NCI-H2029 (cell line): ENCODE measurements around the gene CABCOCO1.
"Not testable (repeated sequence)": the region's sequence is repeated elsewhere in the genome, so short reads cannot be mapped to it uniquely, and the experiment has no call there.

Experiments used
- DNase-seq: peaks from one replicate; lab custom pipeline; 2025; lab: John Stamatoyannopoulos, UW

CABCOCO1 gene

DNA sequence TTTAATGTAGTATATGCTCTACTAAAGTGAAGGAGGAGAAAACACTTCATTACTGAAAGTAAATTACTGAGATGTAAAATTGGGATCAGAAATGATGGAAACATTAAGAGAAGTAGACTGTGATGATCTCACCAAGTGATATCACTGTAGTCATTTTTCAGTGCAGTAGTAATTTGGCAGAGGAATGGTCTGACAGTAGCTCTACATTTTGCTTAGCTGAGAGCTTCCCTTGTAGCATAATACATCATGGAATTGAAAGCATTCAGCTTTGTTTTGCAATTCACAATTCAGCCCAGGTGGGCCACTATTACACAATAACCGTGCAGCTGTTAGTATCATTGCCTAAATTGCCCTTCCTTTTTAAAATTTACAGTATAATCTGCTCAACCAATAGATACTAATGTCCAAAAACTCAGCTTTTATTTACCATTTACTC, 19.4 kb upstream of the CABCOCO1 start:
- DNase-seq: no peak

DNA sequence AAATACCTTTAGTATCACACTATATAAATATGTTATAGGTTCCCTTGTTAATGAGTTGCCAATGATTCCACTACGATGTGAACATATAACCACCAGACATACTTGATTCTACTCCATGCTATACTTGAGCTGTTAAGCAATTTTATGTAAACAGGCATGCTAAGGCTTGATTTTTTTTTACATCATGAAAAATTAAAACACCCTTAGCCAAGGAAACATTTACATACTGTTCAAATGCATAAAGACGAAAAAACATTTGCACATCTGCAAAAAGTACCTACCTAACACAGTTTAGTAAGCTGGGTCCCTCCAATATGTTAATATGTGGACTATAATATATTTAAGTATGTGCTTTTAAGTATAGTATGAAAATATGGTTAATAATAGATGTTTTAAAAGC, 9.0 kb upstream of the CABCOCO1 start:
- no peak for DNase-seq

DNA sequence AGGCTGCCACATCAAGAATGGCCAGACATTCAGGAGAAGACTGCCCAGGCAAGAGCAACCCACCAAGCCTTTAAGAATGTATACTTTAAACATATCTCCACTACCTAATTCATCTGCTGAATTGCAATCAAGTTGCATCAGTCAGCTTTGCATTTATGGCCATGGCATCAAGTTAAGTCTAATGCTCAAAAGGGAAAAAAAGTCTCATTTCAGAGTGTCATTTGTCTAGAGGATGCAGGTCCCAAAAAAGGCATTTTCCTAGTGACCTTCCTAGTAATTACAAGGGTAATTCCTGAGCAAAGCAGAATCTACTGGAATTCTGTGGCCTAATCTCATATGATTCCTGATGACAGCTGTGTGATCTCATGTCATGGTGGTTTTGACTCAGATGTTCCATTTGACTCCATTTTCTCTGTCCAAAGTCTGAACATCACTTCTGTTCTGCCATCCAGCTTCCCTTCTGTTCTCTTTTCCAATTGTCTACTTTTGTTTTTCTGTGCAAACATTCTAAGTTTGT, 7.3 kb upstream of the CABCOCO1 start:
- DNase-seq: no peak

DNA sequence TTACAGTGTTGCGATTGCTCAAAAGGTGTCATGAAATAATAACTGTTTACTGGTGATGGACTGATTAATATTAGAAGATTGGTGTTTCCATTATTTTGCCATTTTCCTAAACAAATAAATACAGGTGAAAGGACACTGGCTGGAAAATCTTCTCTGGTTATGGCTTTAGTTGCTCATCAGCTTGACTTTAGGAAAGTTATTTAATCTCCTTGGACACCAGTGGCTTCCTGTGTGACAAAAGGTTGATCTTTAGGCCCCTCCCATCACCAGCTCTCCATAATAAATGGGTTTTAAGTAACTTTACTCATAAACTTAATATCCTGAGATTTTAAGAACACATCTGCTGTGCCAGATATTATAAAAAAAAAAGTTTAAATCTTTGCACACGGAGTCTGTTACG, 737 bp downstream of the CABCOCO1 start:
- DNase-seq: no peak

DNA sequence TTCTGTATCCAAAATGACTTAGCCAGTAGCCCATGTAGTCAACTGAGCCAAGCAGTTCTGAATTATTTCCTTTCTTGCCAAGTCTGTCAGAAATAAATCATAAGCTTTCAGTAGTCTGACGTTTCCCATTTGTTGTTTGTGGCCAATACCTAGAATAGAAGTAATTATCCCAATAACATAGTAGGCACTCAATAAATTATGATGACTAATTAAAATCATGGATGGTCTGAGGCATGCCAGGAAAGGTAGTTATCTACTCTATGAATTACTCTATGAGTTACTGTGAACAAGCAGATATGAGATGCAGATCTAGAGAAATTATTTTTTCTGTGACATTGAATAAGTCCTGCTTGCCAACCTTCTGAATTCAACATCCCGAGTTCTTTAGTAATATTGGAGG, 2.3 kb downstream of the CABCOCO1 start:
- no peak for DNase-seq

DNA sequence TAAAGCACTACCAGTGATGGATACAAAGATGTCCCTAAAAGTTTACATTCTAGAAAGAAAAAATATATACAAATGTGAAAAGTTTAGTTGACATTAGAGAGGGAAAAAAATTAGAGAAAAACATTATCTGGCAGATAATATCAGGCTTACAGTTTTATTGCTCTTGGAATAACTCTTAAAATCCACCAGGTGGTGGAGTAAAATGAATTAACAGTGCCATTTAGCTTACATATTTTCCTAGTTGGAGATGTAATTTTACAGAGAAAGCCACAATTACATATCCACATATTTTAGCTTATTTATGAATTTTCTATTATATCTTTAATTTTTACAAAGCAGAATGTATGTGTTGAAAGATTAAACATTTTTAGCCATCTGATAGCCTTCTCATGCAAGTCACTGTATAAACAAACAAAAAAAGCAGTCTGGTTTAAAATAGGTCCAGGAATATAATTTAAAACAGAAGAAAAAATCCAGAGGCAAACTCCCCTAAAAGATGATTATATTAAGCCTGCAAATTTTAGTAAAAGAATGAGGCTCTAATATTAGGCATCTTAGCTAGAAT, 6.5 kb downstream of the CABCOCO1 start:
- no peak for DNase-seq

DNA sequence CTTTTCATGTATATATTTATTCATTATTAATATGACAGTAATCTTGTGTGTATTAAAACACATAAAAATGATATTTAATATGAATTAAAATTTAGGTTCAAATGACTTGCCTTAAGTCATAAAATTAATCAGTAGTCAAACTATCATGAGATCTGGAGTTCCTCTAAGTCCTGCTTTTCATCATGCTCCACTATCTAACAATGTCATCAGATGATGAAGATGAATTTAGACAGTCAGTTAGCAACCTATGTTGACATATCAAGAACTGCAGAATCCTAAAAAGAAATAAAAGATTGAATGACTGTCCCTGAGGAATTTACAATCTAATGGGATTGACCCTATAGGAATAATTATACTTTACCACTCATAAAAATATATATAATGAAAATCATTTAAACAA, 7.1 kb downstream of the CABCOCO1 start:
- no peak for DNase-seq

DNA sequence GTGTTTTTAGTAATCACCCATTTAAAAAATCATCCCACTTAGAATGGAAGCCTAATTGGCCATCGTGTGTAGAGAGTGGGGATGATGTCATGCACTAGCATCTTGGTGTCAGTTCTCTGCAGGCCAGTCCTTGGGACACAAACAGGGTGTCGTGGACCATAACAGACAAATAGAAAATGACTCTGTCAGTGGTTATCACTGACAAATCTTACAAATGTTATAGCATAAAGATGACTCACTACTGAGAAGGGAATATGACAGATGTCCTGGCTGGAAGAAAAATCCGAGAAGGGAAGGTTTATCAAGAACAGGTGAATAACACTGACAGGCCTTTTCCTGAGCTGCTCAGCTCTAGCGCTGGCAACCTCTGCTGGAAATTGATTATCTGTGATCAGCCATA, 10.6 kb downstream of the CABCOCO1 start:
- no peak for DNase-seq

DNA sequence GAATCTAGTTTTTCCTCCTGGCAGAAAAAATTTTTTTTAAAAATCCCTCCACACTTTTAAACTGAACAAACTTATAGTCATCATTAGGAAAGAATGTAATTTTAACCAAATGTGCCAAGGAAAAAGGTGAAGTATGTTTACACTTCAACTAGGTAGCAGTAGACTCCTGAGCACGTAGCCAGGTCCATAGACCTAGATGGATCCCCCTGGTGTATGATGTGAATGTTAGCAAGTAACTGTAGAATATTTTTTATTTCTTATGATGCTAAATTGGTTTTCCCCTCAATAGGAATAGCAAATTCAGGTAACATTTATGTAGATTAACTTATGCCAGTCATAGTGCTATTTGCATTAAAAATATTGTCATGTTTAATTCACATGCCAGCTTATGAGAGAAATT, 19.6 kb downstream of the CABCOCO1 start:
- DNase-seq: no peak

DNA sequence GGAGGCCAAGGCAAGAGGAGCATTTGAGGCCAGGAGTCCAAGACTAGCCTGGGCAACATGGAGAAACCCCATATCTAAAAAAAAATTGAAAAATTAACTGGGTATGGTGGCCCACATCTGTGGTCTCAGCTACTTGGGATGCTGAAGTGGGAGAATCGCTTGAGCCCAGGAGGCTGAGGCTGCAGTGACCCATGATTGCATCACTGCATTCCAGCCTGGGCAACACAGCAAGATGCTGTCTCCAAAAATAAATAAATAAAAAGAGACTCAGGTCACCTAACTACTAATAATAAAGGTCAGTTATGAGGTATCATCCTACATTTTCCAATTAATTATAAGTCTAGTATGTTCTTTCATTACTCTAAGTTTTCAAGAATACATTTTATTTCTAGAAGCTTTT, 20.6 kb downstream of the CABCOCO1 start:
- no peak for DNase-seq

DNA sequence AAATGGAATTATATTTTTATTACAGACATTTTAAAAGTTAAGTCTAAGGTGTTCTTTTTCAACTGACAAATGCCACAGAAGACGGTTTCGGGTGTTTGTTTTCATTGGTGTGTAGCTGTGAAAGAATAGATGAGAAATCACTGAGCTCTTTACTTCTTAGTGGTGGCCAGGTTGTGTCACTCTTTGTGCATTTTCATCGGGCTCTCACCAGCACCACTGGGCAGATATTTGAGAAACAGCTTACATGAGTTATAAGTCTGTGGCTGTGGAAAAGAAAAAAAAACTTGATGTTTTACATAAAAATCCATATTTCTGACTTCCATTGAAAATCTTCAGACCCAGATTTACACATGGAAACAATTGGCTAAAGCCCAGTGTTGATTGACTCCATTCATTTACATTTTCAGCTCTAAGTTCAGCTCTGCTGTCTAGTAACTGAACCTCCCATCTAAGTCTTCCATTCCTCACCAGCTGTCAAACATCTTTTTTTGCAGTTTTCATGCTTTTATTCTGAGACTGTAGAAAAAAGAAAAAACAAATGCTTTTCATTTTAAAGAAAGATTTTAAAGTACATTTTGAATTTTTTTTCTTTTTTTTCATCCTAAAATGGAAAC, 22.3 kb downstream of the CABCOCO1 start:
- DNase-seq: no peak

DNA sequence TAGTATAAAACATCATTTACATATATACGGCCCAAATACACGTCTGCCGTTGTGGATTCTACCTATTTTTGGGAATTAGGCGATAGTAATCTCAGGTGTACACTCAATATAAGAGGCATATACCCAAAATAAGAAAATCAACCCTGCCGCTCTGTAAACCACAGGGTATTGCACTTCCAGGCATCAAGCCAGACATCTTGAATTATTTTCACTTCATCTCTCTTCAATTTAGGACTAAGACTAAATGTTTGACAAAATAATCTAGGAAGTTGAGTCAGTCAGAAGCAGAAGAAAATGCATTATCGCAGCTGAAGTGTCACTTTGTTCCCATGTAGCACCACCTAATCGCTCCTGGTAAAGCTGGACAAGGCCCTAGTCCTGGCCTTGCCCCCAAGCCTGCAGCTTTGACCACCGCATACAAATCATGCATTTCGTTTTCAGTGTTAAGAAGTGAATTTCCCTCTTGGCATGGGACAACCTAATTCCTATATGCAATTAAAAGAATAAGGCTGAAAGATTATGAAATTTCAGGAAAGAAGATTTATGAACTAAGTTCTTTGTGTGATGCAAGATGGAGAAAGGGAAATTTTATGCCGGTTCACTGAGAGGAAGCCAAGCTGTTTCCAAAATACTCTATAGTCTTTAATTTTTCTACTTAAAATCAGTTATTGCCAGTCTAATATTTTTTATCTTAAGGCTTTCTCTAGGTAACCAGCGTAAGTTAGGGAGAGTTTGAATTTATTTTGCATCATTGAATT, 26.0 kb downstream of the CABCOCO1 start:
- no peak for DNase-seq

DNA sequence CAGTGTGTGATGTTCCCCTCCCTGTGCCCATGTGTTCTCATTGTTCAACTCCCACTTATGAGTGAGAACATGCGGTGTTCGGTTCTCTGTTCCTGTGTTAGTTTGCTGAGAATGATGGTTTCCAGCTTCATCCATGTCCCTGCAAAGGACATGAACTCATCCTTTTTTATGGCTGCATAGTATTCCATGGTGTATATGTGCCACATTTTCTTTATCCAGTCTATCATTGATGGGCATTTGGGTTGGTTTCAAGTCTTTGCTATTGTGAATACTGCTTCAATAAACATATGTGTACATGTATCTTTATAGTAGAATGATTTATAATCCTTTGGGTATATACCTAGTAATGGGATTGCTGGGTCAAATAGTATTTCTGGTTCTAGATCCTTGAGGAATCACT, 28.9 kb downstream of the CABCOCO1 start:
- not testable (repeated sequence) for DNase-seq

DNA sequence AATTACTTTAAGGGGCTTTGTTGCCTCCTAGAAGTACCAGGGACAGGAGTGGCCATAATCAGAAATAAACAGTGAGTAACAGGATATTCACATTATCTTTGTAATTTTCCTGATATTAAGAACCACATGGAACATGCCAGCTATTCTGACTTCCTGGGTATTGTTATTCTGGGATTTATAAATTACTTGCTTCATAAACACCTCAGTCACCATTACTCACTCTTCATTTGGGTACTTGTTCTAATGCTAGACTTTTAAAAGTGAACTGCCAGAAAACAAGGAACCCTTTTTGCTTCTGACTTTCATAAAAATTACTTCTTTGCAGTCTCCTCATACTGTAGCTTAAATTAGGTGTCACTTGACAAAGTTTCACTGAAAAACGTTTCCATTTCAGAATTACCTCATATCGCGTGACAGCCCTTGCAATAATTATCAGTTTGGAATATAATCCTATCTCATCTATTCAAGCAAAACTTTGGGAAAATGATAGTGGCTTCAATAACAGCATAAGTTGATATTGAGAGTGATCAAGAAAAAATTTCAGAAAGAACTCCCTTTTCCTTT, 29.8 kb downstream of the CABCOCO1 start:
- DNase-seq: no peak

DNA sequence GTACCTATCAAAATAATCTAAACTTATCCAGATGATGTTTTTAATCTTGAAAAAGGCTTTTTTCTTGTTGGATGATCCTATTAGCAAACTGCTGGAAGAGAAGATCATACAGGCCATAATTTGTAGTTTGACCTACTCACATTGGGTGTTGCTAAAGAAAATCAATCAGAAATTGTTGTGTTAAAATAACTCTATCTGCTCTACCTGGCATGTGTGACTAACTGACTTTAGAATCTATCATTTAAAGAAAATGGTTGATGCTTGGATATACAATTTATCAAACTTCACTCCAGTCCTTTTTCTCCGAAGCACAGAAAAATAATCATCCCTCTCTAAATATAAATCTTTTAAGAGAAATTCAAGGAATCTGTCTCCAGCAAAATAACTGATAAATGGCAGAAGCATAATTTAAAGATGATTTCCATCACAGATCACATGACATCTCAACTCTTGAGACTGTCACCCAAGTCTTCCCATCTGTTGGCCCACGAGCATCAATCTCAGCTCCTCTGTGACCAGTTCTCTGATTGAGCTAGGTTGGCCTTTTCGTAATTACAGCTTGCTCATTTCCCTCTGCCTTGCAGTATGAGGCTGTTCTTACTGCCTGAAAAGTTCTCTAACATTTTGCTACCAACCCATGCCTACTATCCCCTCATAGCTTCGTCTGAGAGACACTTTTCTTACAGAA, 36.4 kb downstream of the CABCOCO1 start:
- no peak for DNase-seq

DNA sequence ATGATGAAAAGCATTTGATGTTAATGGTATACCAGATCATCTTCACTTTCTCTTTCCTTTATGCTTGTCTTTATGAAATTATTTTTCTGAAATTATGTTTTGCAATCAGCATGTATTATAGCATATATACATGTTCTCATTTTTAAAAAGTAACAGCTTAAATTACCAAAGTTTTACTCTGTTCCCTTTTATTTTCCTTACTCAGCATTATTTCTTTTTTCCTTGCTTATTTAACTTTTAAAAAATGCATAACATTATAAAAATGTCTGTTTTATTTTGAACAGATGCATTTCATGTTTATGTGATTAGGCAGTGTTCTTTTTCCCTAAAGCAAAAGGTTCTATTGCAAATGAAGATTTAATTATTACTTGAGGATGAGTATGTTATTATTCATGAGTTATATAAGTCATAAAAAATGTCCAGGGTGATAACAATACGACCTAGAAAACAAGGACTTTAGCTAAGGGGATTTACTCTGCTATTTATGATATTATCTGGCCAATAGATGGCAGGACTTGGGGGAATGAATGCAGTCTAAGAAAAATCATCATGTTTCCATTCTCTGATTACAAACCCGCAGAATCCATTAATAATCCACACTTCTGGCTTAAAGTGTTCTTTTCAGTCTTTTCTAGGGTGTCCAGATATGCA, 38.5 kb downstream of the CABCOCO1 start:
- DNase-seq: no peak

DNA sequence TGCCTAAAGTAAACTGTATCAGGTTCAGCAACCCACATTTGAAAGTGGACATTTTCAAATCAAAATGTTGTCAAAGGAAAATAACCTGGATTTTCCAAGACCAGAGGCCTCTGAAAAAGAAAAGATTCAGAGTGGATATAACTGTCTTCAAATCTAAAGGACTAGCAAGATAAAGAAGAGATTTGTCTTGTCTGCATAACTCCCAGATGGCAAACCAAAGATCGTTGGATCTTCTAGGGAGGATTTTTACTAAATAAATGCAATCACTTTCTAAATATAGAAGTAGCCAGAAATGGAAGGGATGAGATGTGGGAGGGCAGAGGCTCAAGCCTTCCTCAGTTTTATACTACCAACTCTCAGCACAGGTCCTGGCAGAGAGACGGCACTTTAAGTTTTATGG, 39.0 kb downstream of the CABCOCO1 start:
- no peak for DNase-seq

DNA sequence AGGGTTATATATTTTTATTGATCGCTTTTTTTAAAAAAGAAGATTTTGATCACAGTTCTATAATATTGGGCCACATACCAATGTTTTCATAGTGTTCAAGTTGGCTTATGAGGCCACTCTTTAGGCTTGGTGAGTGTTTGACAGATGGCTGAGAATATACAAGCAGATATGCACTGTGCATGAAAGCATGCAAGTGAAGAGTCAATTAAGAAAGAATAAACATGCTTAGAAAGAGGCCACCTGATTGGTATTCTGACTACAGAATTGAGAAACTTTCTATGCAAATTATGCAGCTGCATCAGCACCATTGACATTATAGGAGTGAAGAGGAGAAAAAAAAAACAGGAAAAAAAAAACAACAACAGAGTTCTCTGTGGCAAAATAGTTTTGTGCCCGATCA, 39.9 kb downstream of the CABCOCO1 start:
- DNase-seq: no peak

DNA sequence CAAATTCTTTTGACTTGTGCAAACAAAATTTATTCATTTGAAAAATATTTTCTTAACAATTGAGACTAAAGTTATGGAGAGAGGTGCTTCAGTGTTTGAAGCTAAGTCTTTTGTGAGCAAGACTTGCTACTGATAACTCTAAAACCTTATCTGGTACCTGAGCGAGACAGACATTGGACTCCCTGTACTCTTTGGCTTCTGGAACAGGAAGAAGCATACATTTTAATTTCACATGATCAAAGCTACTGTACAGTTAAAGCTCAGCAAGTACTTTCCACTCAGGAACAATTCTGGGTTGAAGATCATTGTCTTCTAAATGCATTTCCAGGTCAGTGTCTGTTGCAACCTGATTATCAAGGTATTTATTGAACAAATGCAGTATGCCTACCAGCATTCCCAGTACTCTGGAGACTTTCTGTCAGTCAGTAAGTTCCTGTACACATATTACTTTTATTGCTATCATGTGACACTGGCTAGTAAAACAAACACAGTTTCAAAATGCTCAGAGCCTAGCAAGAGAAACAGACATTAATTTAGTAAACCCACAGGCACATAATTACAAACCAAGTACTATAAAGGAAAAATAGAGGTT, 42.4 kb downstream of the CABCOCO1 start:
- no peak for DNase-seq

DNA sequence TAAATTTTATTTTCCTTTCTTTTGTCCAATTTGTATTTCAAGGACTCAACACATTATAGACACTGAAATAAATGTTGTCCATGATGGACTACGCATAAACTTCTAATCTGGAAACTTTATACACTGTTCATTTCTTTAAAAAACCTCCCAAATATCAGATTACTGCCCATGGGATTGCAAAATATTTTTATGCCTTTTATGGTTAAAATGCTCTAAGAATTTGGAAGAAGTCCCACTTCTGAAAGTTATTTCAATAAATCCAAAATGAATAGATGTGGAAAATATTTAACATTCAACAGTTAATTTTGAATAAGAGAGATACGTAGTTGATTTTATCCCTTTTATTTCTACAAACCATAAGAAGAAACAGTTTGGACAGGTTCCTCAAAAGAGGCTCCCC, 46.1 kb downstream of the CABCOCO1 start:
- DNase-seq: no peak

DNA sequence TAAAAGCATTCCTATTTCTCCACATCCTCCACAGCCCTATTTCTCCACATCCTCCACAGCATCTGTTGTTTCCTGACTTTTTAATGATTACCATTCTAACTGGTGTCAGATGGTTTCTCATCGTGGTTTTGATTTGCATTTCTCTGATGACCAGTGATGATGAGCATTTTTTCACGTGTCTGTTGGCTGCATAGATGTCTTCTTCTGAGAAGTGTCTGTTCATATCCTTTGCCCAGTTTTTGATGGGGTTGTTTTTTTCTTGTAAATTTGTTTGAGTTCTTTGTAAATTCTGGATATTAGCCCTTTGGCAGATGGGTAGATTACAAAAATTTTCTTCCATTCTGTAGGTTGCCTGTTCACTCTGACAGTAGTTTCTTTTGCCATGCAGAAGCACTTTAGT, 49.4 kb downstream of the CABCOCO1 start:
- DNase-seq: not testable (repeated sequence)

DNA sequence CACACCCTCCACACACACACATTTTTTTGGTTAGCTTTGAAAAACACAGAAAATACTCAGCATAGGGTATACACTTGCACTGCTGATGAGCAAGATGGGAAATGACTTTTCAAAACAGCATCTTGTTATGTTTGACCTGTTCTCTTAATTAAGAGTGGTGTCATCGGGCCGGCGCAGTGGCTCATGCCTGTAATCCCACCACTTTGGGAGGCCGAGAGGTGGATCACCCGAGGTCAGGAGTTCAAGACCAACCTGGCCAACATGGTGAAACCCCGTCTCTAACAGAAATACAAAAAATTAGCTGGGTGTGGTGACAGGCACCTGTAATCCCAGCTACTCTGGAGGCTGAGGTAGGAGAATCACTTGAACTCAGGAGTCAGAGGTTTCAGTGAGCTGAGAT, 56.7 kb downstream of the CABCOCO1 start:
- not testable (repeated sequence) for DNase-seq
